PFSK-1 (cell line): ENCODE measurements around the gene CEP85L.

Experiments used
- SIN3A ChIP-seq: IDR thresholded peaks from 2 replicates; pipeline ENCODE4 v1.6.1; 2012; ENCODE audit warnings: mild to moderate bottlenecking, low read length, moderate library complexity, borderline replicate concordance; ENCODE audit not compliant: insufficient read depth
- TAF1 ChIP-seq: IDR thresholded peaks from 2 replicates; pipeline ENCODE4 v1.6.1; 2012; ENCODE audit warnings: low read length, control low read depth, borderline replicate concordance; ENCODE audit not compliant: insufficient read depth
- TF ChIP-seq, protein P1 (sequence below), 2 experiments: IDR thresholded peaks; 2 replicates each; pipeline versions ENCODE4 v1.6.1 to v1.8.0; 2011 to 2012; ENCODE audit warnings: low read depth in 2 of 2, low read length in 2 of 2, control low read depth in 1 of 2, inconsistent platforms in 1 of 2, mild to moderate bottlenecking in 1 of 2, moderate library complexity in 1 of 2; ENCODE audit not compliant: insufficient read depth in 1 of 2

DNA sequence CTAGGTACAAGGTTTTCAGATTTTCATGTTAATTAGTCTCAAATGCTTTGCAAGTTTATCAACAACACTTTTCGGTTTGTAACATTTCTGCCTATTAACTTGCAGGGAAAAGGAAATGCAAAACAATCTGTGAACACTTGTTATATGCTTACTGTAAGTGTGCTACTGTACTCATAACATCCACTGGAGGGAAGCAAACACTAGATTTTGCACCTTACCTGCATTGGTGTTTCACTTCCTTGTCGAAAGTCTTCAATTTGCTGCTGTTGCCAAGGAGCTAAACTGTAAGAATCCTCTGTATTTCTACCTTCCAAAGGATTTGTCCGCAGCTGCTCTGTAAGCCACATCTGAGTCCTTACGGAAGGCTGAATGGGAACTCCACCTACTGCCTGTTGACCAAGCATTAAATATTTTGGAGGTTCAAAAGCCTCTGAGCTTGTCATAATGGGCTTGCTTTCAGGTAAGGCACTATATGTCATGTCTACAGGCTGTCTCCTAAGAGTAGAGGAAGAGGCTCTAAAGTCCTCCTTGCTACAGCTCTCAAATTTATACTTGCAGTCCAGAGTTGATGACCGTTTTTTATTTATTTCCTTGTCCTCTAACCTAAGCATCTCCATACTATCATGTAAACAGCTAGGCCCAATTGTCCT is 86.0 kb downstream of the CEP85L start:
- no peak for TF ChIP-seq SIN3A
- TF ChIP-seq, protein P1, sequence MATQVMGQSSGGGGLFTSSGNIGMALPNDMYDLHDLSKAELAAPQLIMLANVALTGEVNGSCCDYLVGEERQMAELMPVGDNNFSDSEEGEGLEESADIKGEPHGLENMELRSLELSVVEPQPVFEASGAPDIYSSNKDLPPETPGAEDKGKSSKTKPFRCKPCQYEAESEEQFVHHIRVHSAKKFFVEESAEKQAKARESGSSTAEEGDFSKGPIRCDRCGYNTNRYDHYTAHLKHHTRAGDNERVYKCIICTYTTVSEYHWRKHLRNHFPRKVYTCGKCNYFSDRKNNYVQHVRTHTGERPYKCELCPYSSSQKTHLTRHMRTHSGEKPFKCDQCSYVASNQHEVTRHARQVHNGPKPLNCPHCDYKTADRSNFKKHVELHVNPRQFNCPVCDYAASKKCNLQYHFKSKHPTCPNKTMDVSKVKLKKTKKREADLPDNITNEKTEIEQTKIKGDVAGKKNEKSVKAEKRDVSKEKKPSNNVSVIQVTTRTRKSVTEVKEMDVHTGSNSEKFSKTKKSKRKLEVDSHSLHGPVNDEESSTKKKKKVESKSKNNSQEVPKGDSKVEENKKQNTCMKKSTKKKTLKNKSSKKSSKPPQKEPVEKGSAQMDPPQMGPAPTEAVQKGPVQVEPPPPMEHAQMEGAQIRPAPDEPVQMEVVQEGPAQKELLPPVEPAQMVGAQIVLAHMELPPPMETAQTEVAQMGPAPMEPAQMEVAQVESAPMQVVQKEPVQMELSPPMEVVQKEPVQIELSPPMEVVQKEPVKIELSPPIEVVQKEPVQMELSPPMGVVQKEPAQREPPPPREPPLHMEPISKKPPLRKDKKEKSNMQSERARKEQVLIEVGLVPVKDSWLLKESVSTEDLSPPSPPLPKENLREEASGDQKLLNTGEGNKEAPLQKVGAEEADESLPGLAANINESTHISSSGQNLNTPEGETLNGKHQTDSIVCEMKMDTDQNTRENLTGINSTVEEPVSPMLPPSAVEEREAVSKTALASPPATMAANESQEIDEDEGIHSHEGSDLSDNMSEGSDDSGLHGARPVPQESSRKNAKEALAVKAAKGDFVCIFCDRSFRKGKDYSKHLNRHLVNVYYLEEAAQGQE (IDR thresholded peaks at IDR 0.05; ENCODE audit: insufficient read depth in 1 of 2, low read depth in 2 of 2, low read length in 2 of 2) = no peak
- no peak for TF ChIP-seq TAF1
